GM19463 (cell line): ENCODE results near the gene PAK6.

Experiments used
- ATAC-seq: cut with Tn5 transposase; IDR thresholded peaks from one replicate; pipeline ENCODE4 v1.9.1; 2021; ENCODE audit warnings: mild to moderate bottlenecking, moderate library complexity; ENCODE audit not compliant: unreplicated experiment

The PAK6 gene

GRCh38 chr15:40307421-40308211 lies 68.8 kb downstream of the PAK6 start, which contains the start of gene PLCB2:
Gene PLCB2 (minus strand): TSS chr15:40307935. CDS start chr15:40307672, 263 bp downstream.
- ATAC-seq, result peak; percentile 51

- no peak for ATAC-seq
Measured at GRCh38 chr15:40309344-40309862, 70.5 kb downstream of the PAK6 start.

- ATAC-seq, result no peak
Measured at GRCh38 chr15:40310001-40310959, 71.4 kb downstream of the PAK6 start.

GRCh38 chr15:40310993-40311392 lies 72.1 kb downstream of the PAK6 start:
- ATAC-seq, result no peak

GRCh38 chr15:40312370-40313158 lies 73.7 kb downstream of the PAK6 start:
- no peak for ATAC-seq

GRCh38 chr15:40313531-40314398 lies 74.9 kb downstream of the PAK6 start:
- no peak for ATAC-seq

GRCh38 chr15:40314723-40315276 lies 75.9 kb downstream of the PAK6 start:
- no peak for ATAC-seq

- no peak for ATAC-seq
Measured at GRCh38 chr15:40316931-40317330, 78.1 kb downstream of the PAK6 start.

- no peak for ATAC-seq
Measured at GRCh38 chr15:40317580-40317979, 78.7 kb downstream of the PAK6 start.

GRCh38 chr15:40320409-40320808 lies 81.5 kb downstream of the PAK6 start:
- no peak for ATAC-seq

- ATAC-seq, result no peak
Measured at GRCh38 chr15:40320931-40321371, 82.1 kb downstream of the PAK6 start.

GRCh38 chr15:40322531-40323238 lies 83.8 kb downstream of the PAK6 start:
- no peak for ATAC-seq

- ATAC-seq, result peak; percentile 88
Measured at GRCh38 chr15:40323239-40323952, 84.5 kb downstream of the PAK6 start, which contains the start of gene INAFM2. Gene INAFM2 (plus strand): TSS chr15:40323692. CDS start chr15:40324056, 364 bp downstream.

GRCh38 chr15:40323953-40324937 lies 85.4 kb downstream of the PAK6 start:
- peak; percentile 3 for ATAC-seq

GRCh38 chr15:40325188-40325587 lies 86.3 kb downstream of the PAK6 start:
- no peak for ATAC-seq

- no peak for ATAC-seq
Measured at GRCh38 chr15:40325700-40326099, 86.8 kb downstream of the PAK6 start.
